ENCODE results near the gene IGLL5.

- no peak for TF ChIP-seq CTCF (IDR thresholded peaks at IDR 0.05)
- no peak for TF ChIP-seq POLR2A (IDR thresholded peaks at IDR 0.05)
Observed at GRCh38 chr22:22882033-22882717, 5.4 kb upstream of the IGLL5 start.

All from heart left ventricle (tissue), 13 donors.